ENCODE data around the gene STK32B. TPM values are rescaled to one million over a fixed set of nuclear protein-coding genes. Genes with fewer than 3 reads are reported as not detected.

Gene STK32B
- total RNA-seq, 2 experiments from 2014 or later, result not detected

GRCh38 chr4:5373327-5373726 lies 322.0 kb downstream of the STK32B start:
- Histone ChIP-seq H3K27ac (ENCODE audit: low read depth, low read length, poor library complexity, severe bottlenecking) (no peak overlapping the region), H3K4me3 (ENCODE audit: low read depth, low read length, poor library complexity, severe bottlenecking) (no peak overlapping the region), H3K9me3 (ENCODE audit: low read length) (no peaks in the 10 kb centered on the region), H3K79me2 (ENCODE audit: insufficient read depth, low read depth, low read length) (no peaks in the 10 kb centered on the region), H3K9me2 (ENCODE audit: insufficient read depth, low read length) (no peaks in the 10 kb centered on the region), H3K4me2 (ENCODE audit: low read length) (no peak overlapping the region), H4K20me1 (ENCODE audit: insufficient read depth, low read length) (no peaks in the 10 kb centered on the region), H3K36me3 (ENCODE audit: insufficient read depth, low read length) (no peaks in the 10 kb centered on the region), H3K4me1 (ENCODE audit: insufficient read depth, low read length, poor library complexity, severe bottlenecking) (no peaks in the 10 kb centered on the region), H2AFZ (ENCODE audit: low read length) (no peak overlapping the region)
- no peak for DNase-seq (ENCODE audit: low spot score)
- TF ChIP-seq CTCF (conservative IDR thresholded peaks at IDR 0.05; ENCODE audit: low read length) (no peak), EZH2phosphoT487 (IDR thresholded peaks at IDR 0.05; ENCODE audit: borderline replicate concordance, low read depth, low read length) (no peak)
- CTCF ChIA-PET (ENCODE audit: unreplicated experiment), result no interaction called here
- no TSS peak for BruUV-seq (replicated peaks)
- intact Hi-C loops (cut with micrococcal nuclease; ENCODE audit: unreplicated experiment), result no loop called here
- POLR2A ChIA-PET, result no interaction called here

- H3K4me3 ChIP-seq (ENCODE audit: low read depth, low read length, poor library complexity, severe bottlenecking), result no peak overlapping the region
- CTCF ChIA-PET (ENCODE audit: unreplicated experiment), result no interaction called here
- intact Hi-C loops (cut with micrococcal nuclease; ENCODE audit: unreplicated experiment), result no loop called here
- BruUV-seq (replicated peaks), result no TSS peak
- H3K4me1 ChIP-seq (ENCODE audit: insufficient read depth, low read length, poor library complexity, severe bottlenecking), result no peaks in the 10 kb centered on the region
- DNase-seq (ENCODE audit: low spot score), result no peak
- H3K27ac ChIP-seq (ENCODE audit: low read depth, low read length, poor library complexity, severe bottlenecking), result no peak overlapping the region
- H3K4me2 ChIP-seq (ENCODE audit: low read length), result no peak overlapping the region
- no peaks in the 10 kb centered on the region for H4K20me1 ChIP-seq (ENCODE audit: insufficient read depth, low read length)
- no peaks in the 10 kb centered on the region for H3K79me2 ChIP-seq (ENCODE audit: insufficient read depth, low read depth, low read length)
- no peaks in the 10 kb centered on the region for H3K9me3 ChIP-seq (ENCODE audit: low read length)
- no peak for TF ChIP-seq EZH2phosphoT487 (IDR thresholded peaks at IDR 0.05; ENCODE audit: borderline replicate concordance, low read depth, low read length)
- no peak for TF ChIP-seq CTCF (conservative IDR thresholded peaks at IDR 0.05; ENCODE audit: low read length)
- H3K9me2 ChIP-seq (ENCODE audit: insufficient read depth, low read length), result no peaks in the 10 kb centered on the region
- no peaks in the 10 kb centered on the region for H3K36me3 ChIP-seq (ENCODE audit: insufficient read depth, low read length)
- no peak overlapping the region for H2AFZ ChIP-seq (ENCODE audit: low read length)
- POLR2A ChIA-PET, result no interaction called here
These were observed 323.3 kb downstream of the STK32B start for GRCh38 chr4:5374592-5374991.

- CTCF ChIA-PET (ENCODE audit: unreplicated experiment), result no interaction called here
- no peaks in the 10 kb centered on the region for H4K20me1 ChIP-seq (ENCODE audit: insufficient read depth, low read length)
- no peaks in the 10 kb centered on the region for H3K4me1 ChIP-seq (ENCODE audit: insufficient read depth, low read length, poor library complexity, severe bottlenecking)
- no TSS peak for BruUV-seq (replicated peaks)
- no peak overlapping the region for H3K4me3 ChIP-seq (ENCODE audit: low read depth, low read length, poor library complexity, severe bottlenecking)
- POLR2A ChIA-PET, result no interaction called here
- no peak overlapping the region for H3K4me2 ChIP-seq (ENCODE audit: low read length)
- no peak for DNase-seq (ENCODE audit: low spot score)
- TF ChIP-seq CTCF (conservative IDR thresholded peaks at IDR 0.05; ENCODE audit: low read length), result no peak
- TF ChIP-seq EZH2phosphoT487 (IDR thresholded peaks at IDR 0.05; ENCODE audit: borderline replicate concordance, low read depth, low read length), result no peak
- no peak overlapping the region for H3K27ac ChIP-seq (ENCODE audit: low read depth, low read length, poor library complexity, severe bottlenecking)
- no peaks in the 10 kb centered on the region for H3K9me2 ChIP-seq (ENCODE audit: insufficient read depth, low read length)
- no peaks in the 10 kb centered on the region for H3K9me3 ChIP-seq (ENCODE audit: low read length)
- intact Hi-C loops (cut with micrococcal nuclease; ENCODE audit: unreplicated experiment), result no loop called here
- H3K79me2 ChIP-seq (ENCODE audit: insufficient read depth, low read depth, low read length), result no peaks in the 10 kb centered on the region
- no peak overlapping the region for H2AFZ ChIP-seq (ENCODE audit: low read length)
- H3K36me3 ChIP-seq (ENCODE audit: insufficient read depth, low read length), result no peaks in the 10 kb centered on the region
These were observed 323.7 kb downstream of the STK32B start for GRCh38 chr4:5374994-5375393.
